Activated CD8-positive, alpha-beta memory T cell treated with anti-CD3 and anti-CD28 coated beads for 4 hours (primary cell): ENCODE results near the gene NOL3.
"Not testable (repeated sequence)": the region's sequence is repeated elsewhere in the genome, so short reads cannot be mapped to it uniquely, and the experiment has no call there.

Source experiments
- DNase-seq, 2 donors: peaks; one replicate each; pipeline ENCODE4 v3.0.0-alpha.2; 2020; ENCODE audit warnings: low read depth in 2 of 2

NOL3 gene

GRCh38 chr16:67170168-67170948 is at the start of gene NOL3:
Gene NOL3 (plus strand): TSS chr16:67170538.
- DNase-seq, result no peak

DNA sequence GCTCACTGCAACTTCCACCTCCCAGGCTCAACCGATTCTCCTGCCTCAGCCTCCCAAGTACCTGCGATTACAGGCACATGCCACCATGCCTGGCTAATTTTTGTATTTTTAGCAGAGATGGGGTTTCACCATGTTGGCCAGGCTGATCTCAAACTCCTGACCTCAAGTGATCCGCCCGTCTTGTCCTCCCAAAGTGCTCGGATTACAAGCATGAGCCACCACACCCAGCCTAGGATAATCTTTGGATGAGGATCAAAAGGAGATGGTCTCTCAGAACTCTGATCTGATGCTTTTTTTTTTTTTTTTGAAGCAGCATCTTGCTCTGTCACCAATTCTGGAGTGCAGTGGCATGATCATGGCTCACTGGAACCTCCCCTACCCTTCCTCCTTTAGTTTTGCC is 47.5 kb upstream of the NOL3 start:
- DNase-seq, result not testable (repeated sequence)

DNA sequence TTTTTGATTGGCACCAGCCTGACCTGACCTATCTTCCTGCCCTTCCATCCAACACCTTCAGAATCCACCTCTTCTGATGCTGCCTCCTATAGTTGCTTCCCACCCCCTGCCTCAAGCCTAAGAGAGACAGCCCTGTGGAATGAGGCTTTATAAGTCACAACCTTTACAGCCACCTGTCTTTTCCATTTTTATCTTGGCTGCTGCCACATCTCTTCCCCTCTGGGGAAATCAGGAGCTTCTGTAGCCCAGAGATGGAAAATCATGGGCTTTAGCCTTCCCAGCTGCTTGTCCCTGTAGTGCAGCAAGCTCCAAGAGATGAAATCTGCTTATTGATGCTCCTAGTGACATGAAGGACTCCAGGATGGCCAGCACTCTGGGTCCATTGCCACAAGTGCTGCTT is 41.9 kb upstream of the NOL3 start:
- DNase-seq, result no peak

GRCh38 chr16:67128887-67129286 is 41.5 kb upstream of the NOL3 start:
- no peak for DNase-seq

GRCh38 chr16:67129422-67129821 is 40.9 kb upstream of the NOL3 start:
- DNase-seq, result no peak

GRCh38 chr16:67137605-67138004 is 32.7 kb upstream of the NOL3 start:
- DNase-seq, result no peak

GRCh38 chr16:67141391-67141790 is 28.9 kb upstream of the NOL3 start:
- DNase-seq, result no peak

DNA sequence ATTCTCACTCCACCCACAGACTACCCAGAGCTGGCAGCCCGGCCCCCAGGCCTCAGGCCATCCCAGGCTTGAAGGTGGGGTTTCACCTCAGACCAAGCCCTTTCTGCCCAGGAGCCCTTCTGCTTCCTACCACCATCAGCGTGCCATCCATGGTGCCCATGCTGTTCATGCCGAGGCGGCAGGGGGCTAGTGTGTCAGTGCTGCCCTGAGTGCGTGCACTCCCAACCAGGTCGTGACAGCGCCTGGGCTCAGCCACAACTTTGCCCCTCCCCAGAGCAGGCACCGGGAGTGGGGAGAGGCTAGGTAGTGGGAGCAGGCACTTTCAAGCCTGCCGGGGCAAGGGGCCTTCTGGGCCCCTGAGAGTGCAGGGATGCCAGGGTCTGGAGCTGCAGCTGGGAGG is 28.0 kb upstream of the NOL3 start:
- no peak for DNase-seq

GRCh38 chr16:67144943-67145342 is 25.4 kb upstream of the NOL3 start:
- DNase-seq, result no peak

GRCh38 chr16:67145746-67146145 is 24.6 kb upstream of the NOL3 start:
- no peak for DNase-seq

- no peak for DNase-seq
These were observed 23.6 kb upstream of the NOL3 start for GRCh38 chr16:67146523-67147357.

- DNase-seq, result no peak
These were observed 22.7 kb upstream of the NOL3 start for GRCh38 chr16:67147437-67148140.

DNA sequence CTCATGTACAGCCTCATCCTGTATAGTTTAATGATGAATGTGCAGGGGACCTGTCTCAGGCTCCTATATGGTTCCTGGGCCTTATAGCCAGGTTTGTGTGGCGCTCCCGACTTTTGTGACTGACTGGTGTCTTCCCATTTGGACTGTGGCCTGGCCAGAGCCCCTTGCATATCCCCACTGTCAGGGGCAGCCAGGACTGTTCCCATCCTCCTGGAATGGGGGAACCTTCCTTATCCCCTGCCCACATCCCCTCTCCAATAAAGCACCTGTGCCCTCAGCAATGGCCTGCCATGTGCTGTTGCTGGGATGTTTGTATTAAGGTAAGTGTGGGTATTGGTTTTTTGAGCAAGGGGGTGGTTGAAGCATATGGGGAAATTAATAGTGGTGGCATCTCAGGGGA is 22.1 kb upstream of the NOL3 start:
- DNase-seq, result no peak

- no peak for DNase-seq
These were observed 21.6 kb upstream of the NOL3 start for GRCh38 chr16:67148656-67149275.

DNA sequence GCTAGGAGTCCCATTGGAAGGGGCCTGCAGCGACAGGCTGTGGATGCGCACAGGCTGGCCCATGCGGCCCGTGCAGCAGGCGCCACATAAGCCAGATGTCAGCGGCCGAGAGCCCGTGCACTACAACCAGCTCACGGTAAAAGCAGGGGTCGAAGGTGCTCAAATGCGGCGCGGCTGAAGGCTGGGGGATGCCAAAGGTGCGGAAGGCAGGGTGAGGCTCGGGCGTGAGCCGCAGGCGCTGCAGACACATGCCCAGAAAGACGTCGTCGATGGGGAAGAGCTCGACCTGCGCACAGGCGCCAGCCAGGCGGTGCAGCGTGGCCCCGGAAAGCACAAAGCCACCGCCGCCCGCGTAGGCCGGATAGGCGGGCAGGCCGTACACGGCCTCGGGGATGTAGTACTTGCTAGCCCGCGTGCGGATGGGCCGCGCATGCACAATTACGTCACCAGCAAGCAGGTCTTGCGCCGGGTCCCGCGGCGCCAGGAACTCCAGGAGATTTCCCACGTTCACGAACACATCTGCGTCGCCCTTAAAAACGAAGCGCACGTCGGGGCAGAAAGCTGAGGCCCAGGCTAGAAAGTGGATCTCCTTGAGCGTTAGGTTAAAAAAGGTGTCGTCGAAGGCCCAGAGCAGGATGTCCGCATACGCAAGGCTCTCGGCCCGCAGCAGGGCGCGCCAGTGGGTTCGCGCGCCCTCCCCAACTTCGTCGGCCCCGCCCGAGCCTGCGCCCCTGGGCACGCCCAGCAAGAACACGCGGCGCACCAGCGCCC is 20.9 kb upstream of the NOL3 start:
- no peak for DNase-seq

DNA sequence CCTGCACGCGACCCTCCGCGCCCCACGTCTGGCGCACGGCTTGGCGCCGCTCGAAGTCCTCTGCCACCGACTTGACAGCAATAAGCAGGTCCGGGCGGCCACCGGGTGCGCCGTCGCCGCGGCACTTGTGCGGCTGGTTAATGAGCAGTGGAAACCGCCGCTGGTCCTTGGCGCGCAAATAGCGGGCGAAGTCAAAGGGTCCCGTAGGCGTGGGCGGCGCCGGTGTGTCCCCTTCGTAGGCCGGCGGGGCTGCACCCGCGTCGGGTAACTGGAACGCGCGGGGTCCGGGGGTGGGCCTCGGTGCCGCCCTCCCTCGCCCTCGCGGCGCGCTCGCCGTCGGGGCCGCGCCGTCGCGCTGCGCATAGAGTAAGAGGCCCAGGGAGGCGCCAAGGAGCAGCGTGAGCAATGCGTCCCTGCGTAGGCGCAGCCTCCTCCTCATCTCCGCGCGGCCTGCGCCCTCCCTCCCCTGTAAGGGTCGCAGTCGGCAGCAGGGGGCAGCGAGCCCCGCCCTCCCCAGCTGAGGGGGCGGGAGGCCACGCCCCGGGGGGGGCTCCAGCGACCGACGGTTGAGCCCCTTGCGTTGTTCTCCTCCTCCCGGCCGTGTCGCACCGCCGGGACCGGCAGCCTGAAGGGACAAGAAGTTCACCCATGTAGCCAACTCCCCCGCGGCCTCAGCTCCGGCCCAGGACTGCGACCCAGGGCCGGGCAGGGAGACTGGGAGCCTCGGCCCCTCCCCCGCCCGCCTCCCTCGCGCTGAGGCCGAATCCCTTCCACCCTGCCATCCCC is 20.1 kb upstream of the NOL3 start:
- DNase-seq, result peak in 1 of 2 donors; percentile 45

DNA sequence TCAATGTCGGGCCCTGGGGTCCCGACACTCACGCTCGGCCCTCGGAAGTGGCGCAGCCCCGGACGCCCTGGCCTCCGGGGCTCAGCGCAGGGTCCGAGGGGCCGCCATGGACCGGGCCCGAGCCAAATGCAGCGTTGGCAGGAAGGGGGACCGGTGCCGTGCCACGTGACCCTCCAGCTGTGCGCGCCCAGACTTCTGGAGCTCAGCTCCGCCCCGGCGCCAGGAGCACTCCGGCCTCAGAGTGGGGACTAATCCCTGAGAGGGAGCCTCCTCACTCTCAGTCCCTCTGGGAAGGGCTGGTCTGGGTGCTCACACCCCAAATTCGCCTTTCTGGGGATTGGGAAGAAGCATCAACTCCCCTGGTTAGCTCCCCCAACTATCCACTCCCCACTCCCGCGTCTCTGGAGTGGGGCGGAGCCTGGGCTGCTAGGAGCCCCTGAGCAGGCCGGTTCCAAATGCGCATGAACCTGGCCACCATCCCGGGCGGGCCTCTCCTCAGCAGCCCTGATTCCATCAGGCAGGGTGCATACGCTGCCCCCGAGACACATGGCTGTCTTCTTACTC is 19.4 kb upstream of the NOL3 start, which contains the start of gene B3GNT9:
B3GNT9 (minus strand) TSS at position 166 of the 564 bp plus-strand sequence. CDS start 513 bp downstream, outside the sequence.
- no peak for DNase-seq

- DNase-seq, result no peak
These were observed 18.8 kb upstream of the NOL3 start for GRCh38 chr16:67151431-67152097.

DNA sequence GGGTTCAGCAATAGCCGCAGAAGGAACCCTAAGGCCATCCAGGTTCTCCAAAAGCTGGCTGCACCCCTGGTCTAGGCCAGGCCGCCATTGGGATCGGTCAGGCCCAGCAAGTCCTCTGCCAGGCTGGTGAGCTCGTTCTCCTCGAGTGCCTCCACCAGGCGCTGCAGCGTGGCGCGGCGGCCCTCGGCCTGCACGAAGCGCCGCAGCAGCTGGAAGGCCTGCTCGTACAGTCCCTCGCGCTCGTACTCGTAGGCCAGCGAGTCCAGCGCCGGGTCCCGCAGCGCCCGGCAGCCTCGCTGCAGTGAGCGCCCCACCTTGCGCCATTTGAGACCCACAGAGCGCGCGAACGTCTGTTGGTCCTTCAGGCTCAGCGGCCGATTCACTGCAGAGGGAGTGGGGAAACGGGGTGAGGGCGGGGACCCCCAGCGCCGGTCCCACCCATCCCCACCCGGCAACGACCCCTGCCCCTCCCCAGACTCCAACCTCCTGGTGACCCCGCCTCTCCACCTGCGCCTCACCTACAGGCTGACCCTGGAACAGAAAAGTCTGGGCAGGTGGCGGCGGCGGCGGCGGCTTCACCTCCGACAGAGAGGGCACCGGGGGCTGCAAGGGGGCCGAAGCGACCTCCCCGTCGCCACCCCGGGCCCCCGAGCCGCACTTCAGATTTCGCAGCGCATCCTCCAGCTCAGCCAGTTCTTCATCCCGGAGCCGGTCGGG is 15.6 kb upstream of the NOL3 start:
- no peak for DNase-seq
